ENCODE data around the gene BLOC1S6.

Gene BLOC1S6

GRCh38 chr15:45587095-45587862 lies at the start of gene BLOC1S6:
Gene BLOC1S6 (plus strand): TSS chr15:45587379. CDS start chr15:45587444, 65 bp downstream.
- DNase-seq (ENCODE audit: low read depth), result peak; percentile 80

GRCh38 chr15:45539680-45540079 lies 47.5 kb upstream of the BLOC1S6 start:
- no peak for DNase-seq (ENCODE audit: low read depth)

GRCh38 chr15:45540531-45540930 lies 46.6 kb upstream of the BLOC1S6 start:
- DNase-seq (ENCODE audit: low read depth), result no peak

- no peak for DNase-seq (ENCODE audit: low read depth)
Measured at GRCh38 chr15:45543051-45543450, 44.1 kb upstream of the BLOC1S6 start.

- no peak for DNase-seq (ENCODE audit: low read depth)
Measured at GRCh38 chr15:45544266-45545023, 42.7 kb upstream of the BLOC1S6 start.

GRCh38 chr15:45546789-45547188 lies 40.4 kb upstream of the BLOC1S6 start:
- no peak for DNase-seq (ENCODE audit: low read depth)

GRCh38 chr15:45548753-45549520 lies 38.2 kb upstream of the BLOC1S6 start:
- DNase-seq (ENCODE audit: low read depth), result no peak

- DNase-seq (ENCODE audit: low read depth), result no peak
Measured at GRCh38 chr15:45549541-45550220, 37.5 kb upstream of the BLOC1S6 start.

GRCh38 chr15:45550436-45550835 lies 36.7 kb upstream of the BLOC1S6 start:
- no peak for DNase-seq (ENCODE audit: low read depth)

GRCh38 chr15:45551676-45552075 lies 35.5 kb upstream of the BLOC1S6 start:
- no peak for DNase-seq (ENCODE audit: low read depth)

GRCh38 chr15:45555934-45556608 lies 31.1 kb upstream of the BLOC1S6 start:
- DNase-seq (ENCODE audit: low read depth), result no peak

- no peak for DNase-seq (ENCODE audit: low read depth)
Measured at GRCh38 chr15:45572617-45573016, 14.6 kb upstream of the BLOC1S6 start.

GRCh38 chr15:45573961-45574629 lies 13.1 kb upstream of the BLOC1S6 start:
- no peak for DNase-seq (ENCODE audit: low read depth)

GRCh38 chr15:45581919-45582318 lies 5.3 kb upstream of the BLOC1S6 start:
- no peak for DNase-seq (ENCODE audit: low read depth)

- no peak for DNase-seq (ENCODE audit: low read depth)
Measured at GRCh38 chr15:45583731-45584639, 3.2 kb upstream of the BLOC1S6 start.

- no peak for DNase-seq (ENCODE audit: low read depth)
Measured at GRCh38 chr15:45585069-45585791, 1.9 kb upstream of the BLOC1S6 start.

GRCh38 chr15:45586125-45586524 lies 1.1 kb upstream of the BLOC1S6 start:
- no peak for DNase-seq (ENCODE audit: low read depth)

GRCh38 chr15:45586601-45587094 lies 531 bp upstream of the BLOC1S6 start:
- DNase-seq (ENCODE audit: low read depth), result no peak

GRCh38 chr15:45587863-45588170 lies 638 bp downstream of the BLOC1S6 start:
- no peak for DNase-seq (ENCODE audit: low read depth)

Measured in activated T-cell treated with anti-CD3 and anti-CD28 coated beads for 1 hour (primary cell).